Keratinocyte (primary cell): Measurements from ENCODE around the gene F12. TPM values are rescaled to one million over a fixed set of nuclear protein-coding genes. Genes with fewer than 3 reads are reported as not detected.

ENCODE experiments used
- DNase-seq: peaks from one replicate; pipeline ENCODE4 v3.0.0-alpha.2; 2011; ENCODE audit warnings: low read depth, missing footprints, low spot score
- FAIRE-seq: peaks from 2 replicates; lab custom pipeline; 2011; peaks lifted over from hg19 to GRCh38; lab: Jason Lieb, UNC
- H2AFZ ChIP-seq: 2 replicates; pipeline ENCODE4 v1.6.0; 2012; ENCODE audit warnings: low read length, control low read depth, inconsistent platforms; ENCODE audit not compliant: control insufficient read depth
- H3K27ac ChIP-seq: 2 replicates; pipeline ENCODE4 v1.5.1; 2011; ENCODE audit warnings: low read length; ENCODE audit not compliant: control insufficient read depth, insufficient read depth
- H3K27me3 ChIP-seq: 3 replicates; pipeline ENCODE4 v1.6.0; 2011; ENCODE audit warnings: low read length; ENCODE audit not compliant: control insufficient read depth, insufficient read depth; ENCODE audit errors: extremely low read depth
- H3K36me3 ChIP-seq, 2 experiments: 2 replicates in 1 of 2; 3 replicates in 1 of 2; pipeline ENCODE4 v1.5.1; 2011; ENCODE audit warnings: low read length in 2 of 2, mild to moderate bottlenecking in 1 of 2; ENCODE audit not compliant: control insufficient read depth in 2 of 2, insufficient read depth in 2 of 2; ENCODE audit errors: extremely low read depth in 1 of 2
- H3K4me1 ChIP-seq: 3 replicates; pipeline ENCODE4 v1.5.1; 2011; ENCODE audit warnings: low read length; ENCODE audit not compliant: control insufficient read depth, insufficient read depth; ENCODE audit errors: extremely low read depth
- H3K4me2 ChIP-seq: 3 replicates; pipeline ENCODE4 v1.6.0; 2011; ENCODE audit warnings: low read depth, low read length; ENCODE audit not compliant: control insufficient read depth, insufficient read depth; ENCODE audit errors: extremely low read depth
- H3K4me3 ChIP-seq, 3 experiments: fragments of 200-600 bp in 1 of 3; sonication (generic) in 1 of 3; 2 replicates in 2 of 3; 3 replicates in 1 of 3; pipeline ENCODE4 v1.5.1; 2011 to 2016; ENCODE audit warnings: low read length in 3 of 3, mild to moderate bottlenecking in 3 of 3, control low read depth in 2 of 3, inconsistent platforms in 1 of 3, low read depth in 1 of 3, mixed read lengths in 1 of 3, mixed run types in 1 of 3, moderate library complexity in 1 of 3; ENCODE audit not compliant: control insufficient read depth in 2 of 3, insufficient read depth in 2 of 3; ENCODE audit errors: extremely low read depth in 1 of 3
- H3K79me2 ChIP-seq: 2 replicates; pipeline ENCODE4 v1.6.0; 2012; ENCODE audit warnings: low read length; ENCODE audit not compliant: control insufficient read depth, insufficient read depth
- H3K9ac ChIP-seq: 3 replicates; pipeline ENCODE4 v1.6.0; 2011; ENCODE audit warnings: low read length; ENCODE audit not compliant: control insufficient read depth, insufficient read depth; ENCODE audit errors: extremely low read depth
- H3K9me1 ChIP-seq: 3 replicates; pipeline ENCODE4 v1.6.0; 2011; ENCODE audit warnings: low read length; ENCODE audit not compliant: control insufficient read depth, insufficient read depth; ENCODE audit errors: extremely low read depth
- H3K9me3 ChIP-seq: 2 replicates; pipeline ENCODE4 v1.5.1; 2012; ENCODE audit warnings: low read depth, low read length; ENCODE audit not compliant: control insufficient read depth
- H4K20me1 ChIP-seq: 3 replicates; pipeline ENCODE4 v1.6.0; 2011; ENCODE audit warnings: low read length; ENCODE audit not compliant: control insufficient read depth, insufficient read depth; ENCODE audit errors: extremely low read depth
- CTCF ChIP-seq, 3 experiments: IDR thresholded peaks in 1 of 3; conservative IDR thresholded peaks in 1 of 3; optimal IDR thresholded peaks in 1 of 3; 2 replicates in 2 of 3; 3 replicates in 1 of 3; pipeline versions ENCODE3 to v1.5.1; 2011; ENCODE audit warnings: low read length in 3 of 3, mild to moderate bottlenecking in 3 of 3, moderate library complexity in 2 of 3, control low read depth in 1 of 3, inconsistent platforms in 1 of 3; ENCODE audit not compliant: insufficient read depth in 2 of 3; ENCODE audit errors: extremely low read depth in 1 of 3
- EZH2 ChIP-seq: IDR thresholded peaks from one replicate; pipeline ENCODE4 v1.6.1; 2012; ENCODE audit warnings: inconsistent platforms, mild to moderate bottlenecking, low read length, moderate library complexity
- dilution Hi-C: fragments of 300-500 bp; cut with MboI; formaldehyde crosslinking; loops from one replicate; pipeline ENCODE4 v1.7.0; 2020; ENCODE audit warnings: low sequenced_read_pairs; ENCODE audit not compliant: extremely low pct_ligation_motif_present
- polyA plus RNA-seq, 5 experiments: library from polyadenylated mRNA; depleted of rRNA in 3 of 5; stranded (reverse) in 3 of 5; stranded (forward) in 1 of 5; unstranded in 1 of 5; fragments of >200 nt; gene quantifications; 1 replicate in 1 of 5; 2 replicates in 3 of 5; 3 replicates in 1 of 5; pipeline versions ENCODE4 v1.2.1 to v1.2.3, GENCODE V29; 2011 to 2012; ENCODE audit warnings: missing spikeins in 2 of 5, low read depth in 1 of 5, low replicate concordance in 1 of 5

Gene F12
- polyA plus RNA-seq, 1 donor (not counting 4 experiments of a cell fraction or from before 2014, with no cell fraction given) = 7.7 TPM

- Histone ChIP-seq H3K4me3 (no peak overlapping the region), H3K9me1 (no peaks in the 10 kb centered on the region), H2AFZ (no peak overlapping the region), H3K36me3 (peaks cover 2 to 13% of the 10 kb centered on the region in 2 experiments), H3K9me3 (no peaks in the 10 kb centered on the region), H3K27me3 (no peaks in the 10 kb centered on the region), H3K79me2 (no peaks in the 10 kb centered on the region), H3K9ac (peak overlapping the region; percentile 3), H3K4me1 (peaks cover 41% of the 10 kb centered on the region), H4K20me1 (no peaks in the 10 kb centered on the region), H3K27ac (no peak overlapping the region), H3K4me2 (no peak overlapping the region)
- dilution Hi-C loops = no loop called here
- DNase-seq = no peak
- no peak for TF ChIP-seq CTCF (optimal IDR thresholded peaks at IDR 0.05 in 1 of 3, IDR thresholded peaks at IDR 0.05 in 1 of 3, conservative IDR thresholded peaks at IDR 0.05 in 1 of 3; ENCODE audit: extremely low read depth in 1 of 3, insufficient read depth in 2 of 3, low read length in 3 of 3)
- TF ChIP-seq EZH2 = no peak
- no peak for FAIRE-seq
These were observed 32.9 kb upstream of the F12 start for GRCh38 chr5:177442066-177442826.

- Histone ChIP-seq H3K9ac (no peak overlapping the region), H3K79me2 (no peaks in the 10 kb centered on the region), H3K9me1 (no peaks in the 10 kb centered on the region), H2AFZ (no peak overlapping the region), H4K20me1 (no peaks in the 10 kb centered on the region), H3K4me3 (no peak overlapping the region), H3K4me2 (no peak overlapping the region), H3K36me3 (peaks cover 4 to 17% of the 10 kb centered on the region in 2 experiments), H3K4me1 (peaks cover 40% of the 10 kb centered on the region), H3K27ac (no peak overlapping the region), H3K27me3 (no peaks in the 10 kb centered on the region), H3K9me3 (no peaks in the 10 kb centered on the region)
- TF ChIP-seq EZH2 (no peak), CTCF (optimal IDR thresholded peaks at IDR 0.05 in 1 of 3, IDR thresholded peaks at IDR 0.05 in 1 of 3, conservative IDR thresholded peaks at IDR 0.05 in 1 of 3; ENCODE audit: extremely low read depth in 1 of 3, insufficient read depth in 2 of 3, low read length in 3 of 3) (no peak)
- dilution Hi-C loops = no loop called here
- DNase-seq = no peak
- FAIRE-seq = no peak
These were observed 31.8 kb upstream of the F12 start for GRCh38 chr5:177440990-177441780.
